ENCODE data around the gene NECAB3. TPM values are rescaled to one million over a fixed set of nuclear protein-coding genes. Genes with fewer than 3 reads are reported as not detected.

The NECAB3 gene
- total and polyA plus RNA-seq, 2 of the 13 experiments (the other 11 are each of a cell fraction or from before 2014, with no cell fraction given) = 61.5 to 65.5 TPM

DNA sequence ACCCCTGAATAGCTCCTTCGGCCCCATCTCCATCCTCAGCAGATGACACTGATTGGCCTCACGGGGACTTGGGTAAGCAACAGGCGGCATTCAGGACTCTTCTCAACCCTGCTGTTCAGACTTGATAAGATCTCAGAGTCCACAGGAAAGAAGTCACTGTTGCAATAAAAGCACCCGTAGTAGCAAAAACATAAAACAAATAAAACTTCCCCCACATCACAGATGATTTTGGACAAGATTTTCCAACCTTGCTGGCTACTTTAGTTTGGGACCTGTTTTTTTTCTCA is 29.2 kb downstream of the NECAB3 start:
- Histone ChIP-seq H3K9ac (ENCODE audit: insufficient read depth, low read depth, low read length) (no peak overlapping the region), H3K79me2 (ENCODE audit: insufficient read depth, low read length) (no peaks in the 10 kb centered on the region), H3K27ac (ENCODE audit: extremely low read length, insufficient read depth, low read length) (no peak overlapping the region), H4K20me1 (ENCODE audit: insufficient read depth, low read length) (no peaks in the 10 kb centered on the region; the same call in 1 of the 2 replicates), H3K4me2 (ENCODE audit: low read depth, low read length) (no peak overlapping the region), H3K4me3 (replicated peaks in 1 of 3; ENCODE audit: insufficient read depth in 1 of 3, low read depth in 2 of 3, low read length in 3 of 3) (no peak overlapping the region), H3K9me3 (ENCODE audit: low read length) (no peaks in the 10 kb centered on the region), H3K27me3 (ENCODE audit: control insufficient read depth in 1 of 2, insufficient read depth in 2 of 2, low read length in 2 of 2) (no peaks in the 10 kb centered on the region), H3K36me3 (replicated peaks in 1 of 2; ENCODE audit: control insufficient read depth in 1 of 2, insufficient read depth in 2 of 2, low read length in 2 of 2) (peaks cover 32 to 42% of the 10 kb centered on the region in 2 experiments), H3K4me1 (ENCODE audit: insufficient read depth, low read length) (peaks cover 2% of the 10 kb centered on the region; the same call in 1 of the 2 replicates), H2AFZ (ENCODE audit: low read length) (no peak overlapping the region)
- FAIRE-seq (no peak), ATAC-seq (no peak), DNase-seq (ENCODE audit: low spot score) (no peak)
- CTCF ChIA-PET (ENCODE audit: low intra/inter-chr PET ratio, low total read pairs) = no interaction called here
- intact Hi-C loops (cut with micrococcal nuclease; ENCODE audit: unreplicated experiment) (no loop called here), in situ Hi-C loops (cut with HindIII; ENCODE audit: extremely low pct_ligation_motif_present, low pct_unique_long_range_greater_than_20kb) (loop anchor here (10.0 kb wide), 1 partner anchor 130 kb away; no protein-coding TSS in a partner anchor)
- POLR2A ChIA-PET = no interaction called here
- WGBS (ENCODE audit: low lambda C conversion rate) = 85% methylated on average over 4 of the region's 4 CpGs
- BruUV-seq (replicated peaks) = no TSS peak
- TF ChIP-seq, protein P1, sequence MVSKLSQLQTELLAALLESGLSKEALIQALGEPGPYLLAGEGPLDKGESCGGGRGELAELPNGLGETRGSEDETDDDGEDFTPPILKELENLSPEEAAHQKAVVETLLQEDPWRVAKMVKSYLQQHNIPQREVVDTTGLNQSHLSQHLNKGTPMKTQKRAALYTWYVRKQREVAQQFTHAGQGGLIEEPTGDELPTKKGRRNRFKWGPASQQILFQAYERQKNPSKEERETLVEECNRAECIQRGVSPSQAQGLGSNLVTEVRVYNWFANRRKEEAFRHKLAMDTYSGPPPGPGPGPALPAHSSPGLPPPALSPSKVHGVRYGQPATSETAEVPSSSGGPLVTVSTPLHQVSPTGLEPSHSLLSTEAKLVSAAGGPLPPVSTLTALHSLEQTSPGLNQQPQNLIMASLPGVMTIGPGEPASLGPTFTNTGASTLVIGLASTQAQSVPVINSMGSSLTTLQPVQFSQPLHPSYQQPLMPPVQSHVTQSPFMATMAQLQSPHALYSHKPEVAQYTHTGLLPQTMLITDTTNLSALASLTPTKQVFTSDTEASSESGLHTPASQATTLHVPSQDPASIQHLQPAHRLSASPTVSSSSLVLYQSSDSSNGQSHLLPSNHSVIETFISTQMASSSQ (IDR thresholded peaks at IDR 0.05; ENCODE audit: low read depth) = no peak
- TF ChIP-seq, protein P1 (CRISPR knock-in tag; IDR thresholded peaks at IDR 0.05; ENCODE audit: borderline replicate concordance) = no peak
- TF ChIP-seq NFATC3 (CRISPR knock-in tag; IDR thresholded peaks at IDR 0.05) = no peak
- TF ChIP-seq ZBTB7A (CRISPR knock-in tag; IDR thresholded peaks at IDR 0.05) = no peak
- TF ChIP-seq ZFP36L2 (CRISPR knock-in tag; IDR thresholded peaks at IDR 0.05) = no peak
- TF ChIP-seq, protein P2, sequence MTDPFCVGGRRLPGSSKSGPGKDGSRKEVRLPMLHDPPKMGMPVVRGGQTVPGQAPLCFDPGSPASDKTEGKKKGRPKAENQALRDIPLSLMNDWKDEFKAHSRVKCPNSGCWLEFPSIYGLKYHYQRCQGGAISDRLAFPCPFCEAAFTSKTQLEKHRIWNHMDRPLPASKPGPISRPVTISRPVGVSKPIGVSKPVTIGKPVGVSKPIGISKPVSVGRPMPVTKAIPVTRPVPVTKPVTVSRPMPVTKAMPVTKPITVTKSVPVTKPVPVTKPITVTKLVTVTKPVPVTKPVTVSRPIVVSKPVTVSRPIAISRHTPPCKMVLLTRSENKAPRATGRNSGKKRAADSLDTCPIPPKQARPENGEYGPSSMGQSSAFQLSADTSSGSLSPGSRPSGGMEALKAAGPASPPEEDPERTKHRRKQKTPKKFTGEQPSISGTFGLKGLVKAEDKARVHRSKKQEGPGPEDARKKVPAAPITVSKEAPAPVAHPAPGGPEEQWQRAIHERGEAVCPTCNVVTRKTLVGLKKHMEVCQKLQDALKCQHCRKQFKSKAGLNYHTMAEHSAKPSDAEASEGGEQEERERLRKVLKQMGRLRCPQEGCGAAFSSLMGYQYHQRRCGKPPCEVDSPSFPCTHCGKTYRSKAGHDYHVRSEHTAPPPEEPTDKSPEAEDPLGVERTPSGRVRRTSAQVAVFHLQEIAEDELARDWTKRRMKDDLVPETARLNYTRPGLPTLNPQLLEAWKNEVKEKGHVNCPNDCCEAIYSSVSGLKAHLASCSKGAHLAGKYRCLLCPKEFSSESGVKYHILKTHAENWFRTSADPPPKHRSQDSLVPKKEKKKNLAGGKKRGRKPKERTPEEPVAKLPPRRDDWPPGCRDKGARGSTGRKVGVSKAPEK (CRISPR knock-in tag; IDR thresholded peaks at IDR 0.05; ENCODE audit: borderline replicate concordance) = no peak
- no peak for TF ChIP-seq MYC (CRISPR knock-in tag; IDR thresholded peaks at IDR 0.05; ENCODE audit: borderline replicate concordance)
- TF ChIP-seq, protein P3, sequence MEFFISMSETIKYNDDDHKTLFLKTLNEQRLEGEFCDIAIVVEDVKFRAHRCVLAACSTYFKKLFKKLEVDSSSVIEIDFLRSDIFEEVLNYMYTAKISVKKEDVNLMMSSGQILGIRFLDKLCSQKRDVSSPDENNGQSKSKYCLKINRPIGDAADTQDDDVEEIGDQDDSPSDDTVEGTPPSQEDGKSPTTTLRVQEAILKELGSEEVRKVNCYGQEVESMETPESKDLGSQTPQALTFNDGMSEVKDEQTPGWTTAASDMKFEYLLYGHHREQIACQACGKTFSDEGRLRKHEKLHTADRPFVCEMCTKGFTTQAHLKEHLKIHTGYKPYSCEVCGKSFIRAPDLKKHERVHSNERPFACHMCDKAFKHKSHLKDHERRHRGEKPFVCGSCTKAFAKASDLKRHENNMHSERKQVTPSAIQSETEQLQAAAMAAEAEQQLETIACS (CRISPR knock-in tag; IDR thresholded peaks at IDR 0.05) = no peak
- no peak for TF ChIP-seq ZNF431 (CRISPR knock-in tag; IDR thresholded peaks at IDR 0.05; ENCODE audit: borderline replicate concordance, low read depth)
- no peak for TF ChIP-seq ZKSCAN8 (CRISPR knock-in tag; IDR thresholded peaks at IDR 0.05; ENCODE audit: borderline replicate concordance)
- TF ChIP-seq ZNF772 (CRISPR knock-in tag; IDR thresholded peaks at IDR 0.05) = no peak
- TF ChIP-seq ZNF790 (CRISPR knock-in tag; IDR thresholded peaks at IDR 0.05; ENCODE audit: borderline replicate concordance) = no peak
- TF ChIP-seq HDAC6 (IDR thresholded peaks at IDR 0.05; ENCODE audit: low read depth, low read length) = no peak
- TF ChIP-seq ZFP41 (CRISPR knock-in tag; IDR thresholded peaks at IDR 0.05; ENCODE audit: borderline replicate concordance) = no peak
- TF ChIP-seq DR1 (CRISPR knock-in tag; IDR thresholded peaks at IDR 0.05) = no peak
- no peak for TF ChIP-seq GTF2F1 (IDR thresholded peaks at IDR 0.05; ENCODE audit: low read length)
